ENCODE measurements around the gene SLC25A25. TPM values are rescaled to one million over a fixed set of nuclear protein-coding genes. Genes with fewer than 3 reads are reported as not detected.

The SLC25A25 gene
- total and polyA plus RNA-seq, 9 of the 15 experiments (the other 6 are each of a cell fraction or from before 2014, with no cell fraction given) = 0.07 to 35.9 (median 23.2) TPM

GRCh38 chr9:128127568-128127989 lies 59.5 kb downstream of the SLC25A25 start, which contains the start of gene PTGES2 (continued):
- TF ChIP-seq CHD7 (IDR thresholded peaks at IDR 0.05; ENCODE audit: low read depth, low read length) = no peak
- peak; percentile 44 for TF ChIP-seq TAF1 (IDR thresholded peaks at IDR 0.05; ENCODE audit: control insufficient read depth, extremely low read depth, insufficient read depth, low read length, severe bottlenecking)
- TF ChIP-seq SLC30A9 (CRISPR knock-in tag; IDR thresholded peaks at IDR 0.05) = no peak
- TF ChIP-seq DIDO1 (tag; IDR thresholded peaks at IDR 0.05; ENCODE audit: low read depth) = no peak
- no peak for TF ChIP-seq TFAM (CRISPR knock-in tag; conservative IDR thresholded peaks at IDR 0.05)
- no peak for TF ChIP-seq LEF1 (IDR thresholded peaks at IDR 0.05)
- TF ChIP-seq ZNF12 (CRISPR knock-in tag; IDR thresholded peaks at IDR 0.05) = no peak
- TF ChIP-seq ZNF449 (CRISPR knock-in tag; IDR thresholded peaks at IDR 0.05) = no peak
- peak; percentile 85 for TF ChIP-seq ZNF740 (CRISPR knock-in tag; IDR thresholded peaks at IDR 0.05)
- TF ChIP-seq ZNF740 (tag; IDR thresholded peaks at IDR 0.05) = 0 out of 4 replicates have a peak, but pooled peaks of 1 of the 2 experiments have one; percentile 38
- TF ChIP-seq E2F6 (IDR thresholded peaks at IDR 0.05; ENCODE audit: borderline replicate concordance in 1 of 2, extremely low read depth in 1 of 2, insufficient read depth in 1 of 2, insufficient read length in 1 of 2, low read depth in 1 of 2, low read length in 1 of 2, poor library complexity in 1 of 2, severe bottlenecking in 1 of 2) = peak in 1 of 2 experiments; percentile 74
